KMS-11 (cell line): ENCODE data around the gene MAP7.
"Not testable (repeated sequence)": the region's sequence is repeated elsewhere in the genome, so short reads cannot be mapped to it uniquely, and the experiment has no call there.

Experiments used
- H2AFZ ChIP-seq: fragments of 200-600 bp; sonication (generic); 2 replicates; pipeline ENCODE4 v1.6.1; 2016; ENCODE audit warnings: antibody characterized with exemption, mixed run types, low read depth
- H3K27ac ChIP-seq: fragments of 200-600 bp; sonication (generic); 2 replicates; pipeline ENCODE4 v1.6.1; 2016; ENCODE audit warnings: mild to moderate bottlenecking, mixed run types
- H3K27me3 ChIP-seq: fragments of 200-600 bp; sonication (generic); 2 replicates; pipeline ENCODE4 v1.6.1; 2017; ENCODE audit warnings: mild to moderate bottlenecking, low read depth, mixed run types, moderate library complexity; ENCODE audit not compliant: insufficient read depth
- H3K36me3 ChIP-seq: fragments of 200-600 bp; sonication (generic); 2 replicates; pipeline ENCODE4 v1.6.1; 2017; ENCODE audit warnings: mild to moderate bottlenecking, mixed run types; ENCODE audit not compliant: insufficient read depth
- H3K4me1 ChIP-seq: fragments of 200-600 bp; sonication (generic); 2 replicates; pipeline ENCODE4 v1.6.1; 2016; ENCODE audit warnings: mild to moderate bottlenecking, low read depth, mixed run types; ENCODE audit not compliant: poor library complexity, severe bottlenecking
- H3K4me2 ChIP-seq: fragments of 200-600 bp; sonication (generic); 2 replicates; pipeline ENCODE4 v1.7.0; 2016; ENCODE audit warnings: mild to moderate bottlenecking, mixed run types
- H3K4me3 ChIP-seq: fragments of 200-600 bp; sonication (generic); IDR thresholded peaks from 2 replicates; pipeline ENCODE4 v1.6.1; 2017; ENCODE audit warnings: low read depth, low read length, mixed read lengths; ENCODE audit not compliant: insufficient read depth
- H3K79me2 ChIP-seq: fragments of 200-600 bp; sonication (generic); 2 replicates; pipeline ENCODE4 v1.6.1; 2016; ENCODE audit warnings: low read depth, mixed run types; ENCODE audit not compliant: insufficient read depth
- H3K9ac ChIP-seq: fragments of 200-600 bp; sonication (generic); 2 replicates; pipeline ENCODE4 v1.6.1; 2016; ENCODE audit warnings: mild to moderate bottlenecking, mixed run types
- H4K20me1 ChIP-seq: fragments of 200-600 bp; sonication (generic); 2 replicates; pipeline ENCODE4 v1.6.1; 2016; ENCODE audit warnings: mild to moderate bottlenecking, mixed run types; ENCODE audit not compliant: insufficient read depth
- TF ChIP-seq, protein P1 (sequence below): fragments of 200-600 bp; sonication (generic); conservative IDR thresholded peaks from 2 replicates; pipeline ENCODE4 v1.6.1; 2017; ENCODE audit warnings: low read depth, mild to moderate bottlenecking, antibody characterized with exemption, low read length, moderate library complexity, mixed read lengths

The MAP7 gene

DNA sequence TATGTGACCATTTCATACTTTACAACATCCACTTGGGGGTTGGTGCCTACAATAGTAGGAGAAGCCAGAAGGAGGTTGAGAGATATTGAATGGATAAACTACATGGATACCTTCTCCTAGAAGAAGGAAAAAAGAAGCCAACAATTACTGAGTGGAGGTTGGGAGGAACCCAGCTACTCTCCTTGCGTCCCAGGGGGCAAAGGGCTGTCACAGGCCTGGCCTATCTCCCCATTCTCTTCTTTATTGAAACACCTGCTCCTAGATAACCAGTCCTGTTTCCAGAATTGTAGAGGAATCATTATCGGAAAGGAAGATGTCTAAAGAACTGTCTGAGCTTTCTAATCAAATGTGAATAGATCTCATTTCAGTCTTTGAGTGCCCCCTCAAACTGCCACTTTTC lies 115.1 kb downstream of the MAP7 start:
- no peaks in the 10 kb centered on the region for H4K20me1 ChIP-seq
- H3K4me3 ChIP-seq = no peak overlapping the region
- H3K27ac ChIP-seq = no peak overlapping the region
- H3K9ac ChIP-seq = no peak overlapping the region
- TF ChIP-seq, protein P1, sequence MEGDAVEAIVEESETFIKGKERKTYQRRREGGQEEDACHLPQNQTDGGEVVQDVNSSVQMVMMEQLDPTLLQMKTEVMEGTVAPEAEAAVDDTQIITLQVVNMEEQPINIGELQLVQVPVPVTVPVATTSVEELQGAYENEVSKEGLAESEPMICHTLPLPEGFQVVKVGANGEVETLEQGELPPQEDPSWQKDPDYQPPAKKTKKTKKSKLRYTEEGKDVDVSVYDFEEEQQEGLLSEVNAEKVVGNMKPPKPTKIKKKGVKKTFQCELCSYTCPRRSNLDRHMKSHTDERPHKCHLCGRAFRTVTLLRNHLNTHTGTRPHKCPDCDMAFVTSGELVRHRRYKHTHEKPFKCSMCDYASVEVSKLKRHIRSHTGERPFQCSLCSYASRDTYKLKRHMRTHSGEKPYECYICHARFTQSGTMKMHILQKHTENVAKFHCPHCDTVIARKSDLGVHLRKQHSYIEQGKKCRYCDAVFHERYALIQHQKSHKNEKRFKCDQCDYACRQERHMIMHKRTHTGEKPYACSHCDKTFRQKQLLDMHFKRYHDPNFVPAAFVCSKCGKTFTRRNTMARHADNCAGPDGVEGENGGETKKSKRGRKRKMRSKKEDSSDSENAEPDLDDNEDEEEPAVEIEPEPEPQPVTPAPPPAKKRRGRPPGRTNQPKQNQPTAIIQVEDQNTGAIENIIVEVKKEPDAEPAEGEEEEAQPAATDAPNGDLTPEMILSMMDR = no peak
- H3K27me3 ChIP-seq = no peaks in the 10 kb centered on the region
- no peaks in the 10 kb centered on the region for H3K4me1 ChIP-seq
- no peaks in the 10 kb centered on the region for H3K36me3 ChIP-seq
- no peak overlapping the region for H3K4me2 ChIP-seq
- no peak overlapping the region for H2AFZ ChIP-seq
- no peaks in the 10 kb centered on the region for H3K79me2 ChIP-seq

DNA sequence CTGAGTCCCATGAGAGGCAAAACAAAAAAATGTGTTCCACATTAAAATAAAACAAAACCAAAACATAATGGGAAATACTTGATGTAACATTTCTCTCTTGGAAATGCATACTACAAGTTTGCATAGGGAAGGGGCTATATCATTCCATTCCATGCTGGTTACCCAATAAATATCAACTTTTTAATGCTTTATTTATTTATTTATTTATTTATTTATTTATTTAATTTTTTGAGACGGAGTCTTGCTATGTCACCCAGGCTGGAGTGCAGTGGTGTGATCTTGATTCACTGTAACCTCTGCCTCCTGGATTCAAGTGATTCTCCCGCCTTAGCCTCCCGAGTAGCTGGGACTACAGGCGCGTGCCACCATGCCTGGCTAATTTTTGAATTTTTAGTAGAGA lies 118.9 kb downstream of the MAP7 start:
- not testable (repeated sequence) for H3K4me1 ChIP-seq, H3K27ac ChIP-seq, H2AFZ ChIP-seq, H3K4me2 ChIP-seq, H4K20me1 ChIP-seq, H3K36me3 ChIP-seq, H3K9ac ChIP-seq, H3K27me3 ChIP-seq, H3K79me2 ChIP-seq, H3K4me3 ChIP-seq

DNA sequence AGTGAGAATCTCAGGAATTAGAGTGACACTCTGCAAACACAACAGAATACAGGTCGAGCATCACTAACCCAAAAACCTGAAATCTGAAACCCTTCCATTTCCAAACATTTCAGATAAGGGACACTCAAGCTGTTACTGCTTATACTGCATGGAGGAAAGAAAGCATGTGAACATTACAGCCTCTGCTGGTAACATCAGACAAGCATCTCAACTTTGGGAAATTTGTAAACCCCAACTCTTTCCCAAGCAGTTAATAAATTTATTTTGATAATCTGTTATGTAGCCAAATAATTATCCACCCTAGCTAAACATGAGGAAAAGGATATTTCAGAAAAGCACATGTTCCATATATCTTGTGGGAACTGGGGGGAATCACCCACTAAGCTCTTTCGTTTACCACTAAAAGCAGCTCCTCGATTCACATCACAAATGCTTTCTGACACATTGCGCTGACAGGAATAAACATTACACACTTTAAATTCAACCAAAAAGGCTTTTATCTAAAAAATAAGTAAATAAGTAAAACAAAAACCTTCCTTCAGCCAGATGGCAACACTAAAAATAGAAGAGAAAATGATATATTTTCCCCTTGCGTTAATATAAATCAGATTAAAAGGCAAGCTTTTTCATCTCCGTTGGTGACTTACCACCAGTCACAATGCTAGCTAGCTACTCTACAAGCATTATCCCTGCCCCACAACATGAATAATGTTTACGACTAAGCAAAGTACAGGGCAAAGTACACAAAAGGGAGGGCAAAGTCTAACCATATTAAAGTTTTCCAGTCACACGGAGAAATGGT lies 120.8 kb downstream of the MAP7 start:
- Histone ChIP-seq H3K4me3 (no peak overlapping the region), H3K36me3 (no peaks in the 10 kb centered on the region), H3K4me1 (no peaks in the 10 kb centered on the region), H3K27me3 (no peaks in the 10 kb centered on the region), H2AFZ (no peak overlapping the region), H4K20me1 (no peaks in the 10 kb centered on the region), H3K9ac (no peak overlapping the region), H3K79me2 (no peaks in the 10 kb centered on the region), H3K4me2 (no peak overlapping the region), H3K27ac (no peak overlapping the region)
- TF ChIP-seq, protein P1 = no peak

DNA sequence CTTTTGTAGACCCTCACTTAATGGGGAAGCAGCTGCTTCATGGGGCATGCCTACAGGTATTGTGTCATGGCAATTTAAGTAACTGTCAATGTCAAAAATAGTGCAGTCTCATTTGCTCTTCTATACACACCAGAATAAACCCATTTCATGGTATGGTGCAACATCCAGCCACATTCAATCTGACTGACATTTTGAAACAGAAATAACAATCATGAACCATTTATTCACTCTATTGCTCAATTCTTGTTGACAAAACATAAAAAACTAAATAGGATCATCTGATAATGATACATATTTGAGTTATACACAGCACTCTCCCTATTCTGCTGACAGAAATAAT lies 122.9 kb downstream of the MAP7 start:
- Histone ChIP-seq H3K9ac (no peak overlapping the region), H3K27ac (no peak overlapping the region), H3K4me3 (no peak overlapping the region), H2AFZ (no peak overlapping the region), H4K20me1 (no peaks in the 10 kb centered on the region), H3K36me3 (no peaks in the 10 kb centered on the region), H3K27me3 (no peaks in the 10 kb centered on the region), H3K4me2 (no peak overlapping the region), H3K4me1 (no peaks in the 10 kb centered on the region), H3K79me2 (no peaks in the 10 kb centered on the region)
- TF ChIP-seq, protein P1 = no peak

DNA sequence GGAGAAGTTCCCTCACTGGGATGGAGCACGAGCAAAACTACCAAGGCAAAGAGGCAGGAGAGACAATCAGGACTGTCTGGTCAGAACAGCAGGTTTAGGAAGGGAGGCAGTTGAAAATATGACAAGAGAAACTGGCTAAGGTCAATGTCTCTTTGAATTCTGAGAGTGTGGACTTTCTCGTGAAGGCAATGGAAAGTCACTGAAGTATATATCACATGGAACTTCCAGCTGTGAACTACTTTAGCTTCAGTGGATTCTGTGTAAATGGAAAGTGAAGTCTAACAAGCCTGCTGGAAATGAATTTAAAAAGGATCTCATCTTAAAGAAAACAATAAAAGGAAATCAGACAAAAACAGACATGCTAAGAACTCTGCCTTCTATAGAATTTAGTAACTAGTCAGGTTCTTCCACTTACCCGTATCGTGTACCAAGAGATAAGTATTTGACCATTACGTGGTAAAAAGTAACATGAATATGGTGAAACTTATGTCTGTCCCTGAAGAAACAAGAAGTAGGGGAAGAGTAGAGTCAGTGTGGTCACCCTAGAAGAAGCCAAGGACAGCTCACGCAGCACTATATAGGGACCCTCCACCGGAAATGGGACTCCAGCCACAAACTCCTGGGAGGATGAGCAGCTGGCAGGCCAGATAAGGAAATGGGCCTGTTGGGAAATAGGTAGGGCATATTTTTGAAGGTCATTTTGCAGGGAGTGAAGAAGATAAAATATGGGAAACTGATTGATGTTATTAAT lies 123.4 kb downstream of the MAP7 start:
- Histone ChIP-seq H3K27ac (no peak overlapping the region), H2AFZ (no peak overlapping the region), H3K27me3 (no peaks in the 10 kb centered on the region), H3K4me1 (no peaks in the 10 kb centered on the region), H3K79me2 (no peaks in the 10 kb centered on the region), H3K36me3 (no peaks in the 10 kb centered on the region), H3K9ac (no peak overlapping the region), H4K20me1 (no peaks in the 10 kb centered on the region), H3K4me3 (no peak overlapping the region), H3K4me2 (no peak overlapping the region)
- TF ChIP-seq, protein P1 = no peak
